Spinal cord (tissue), 10 donors: ENCODE measurements around the gene SEC14L1. TPM values are rescaled to one million over a fixed set of nuclear protein-coding genes. Genes with fewer than 3 reads are reported as not detected.

Source experiments
- DNase-seq, 6 donors: peaks; one replicate each; pipeline versions ENCODE4 v3.0.0 to v3.0.0-alpha.2; 2013 to 2015; ENCODE audit warnings: low spot score in 6 of 6, low read depth in 4 of 6
- H3K27ac ChIP-seq: one replicate; pipeline ENCODE4 v1.5.1; 2013; ENCODE audit warnings: low read depth, low read length, control low read depth
- H3K27me3 ChIP-seq: one replicate; pipeline ENCODE4 v1.6.1; 2013; ENCODE audit warnings: low read length; ENCODE audit not compliant: control insufficient read depth, insufficient read depth
- H3K36me3 ChIP-seq: one replicate; pipeline ENCODE4 v1.6.1; 2013; ENCODE audit warnings: low read length; ENCODE audit not compliant: control insufficient read depth, insufficient read depth
- H3K4me1 ChIP-seq: one replicate; pipeline ENCODE4 v1.6.1; 2013; ENCODE audit warnings: low read length; ENCODE audit not compliant: control insufficient read depth, insufficient read depth
- H3K4me3 ChIP-seq: one replicate; pipeline ENCODE4 v1.5.1; 2013; ENCODE audit warnings: low read depth, low read length, control low read depth
- H3K9me3 ChIP-seq: one replicate; pipeline ENCODE4 v1.6.1; 2013; ENCODE audit warnings: low read length; ENCODE audit not compliant: control insufficient read depth, insufficient read depth
- WGBS: methylation state at CpG from one replicate; pipeline ENCODE4 v1.1.5; 2013; ENCODE audit warnings: missing lambda C conversion rate; ENCODE audit not compliant: insufficient coverage; 5-methylcytosine and 5-hydroxymethylcytosine counted together
- polyA plus RNA-seq, 2 donors: library from polyadenylated mRNA; unstranded; fragments of 120-200 nt; gene quantifications; one replicate each; pipeline ENCODE4 v1.2.1, GENCODE V29; 2013; ENCODE audit not compliant: insufficient read length in 2 of 2
- total RNA-seq, 2 donors: library from RNA; depleted of rRNA in 1 of 2; stranded (reverse); fragments of 120-200 nt in 1 of 2; fragments of >200 nt in 1 of 2; gene quantifications; one replicate each; pipeline versions ENCODE4 v1.2.3 to v1.2.4, GENCODE V29; 2013 to 2014
- donor health status: healthy.

SEC14L1 gene
- total and polyA plus RNA-seq, 4 donors, result 42.2 to 81.9 (median 69.1) TPM

DNA sequence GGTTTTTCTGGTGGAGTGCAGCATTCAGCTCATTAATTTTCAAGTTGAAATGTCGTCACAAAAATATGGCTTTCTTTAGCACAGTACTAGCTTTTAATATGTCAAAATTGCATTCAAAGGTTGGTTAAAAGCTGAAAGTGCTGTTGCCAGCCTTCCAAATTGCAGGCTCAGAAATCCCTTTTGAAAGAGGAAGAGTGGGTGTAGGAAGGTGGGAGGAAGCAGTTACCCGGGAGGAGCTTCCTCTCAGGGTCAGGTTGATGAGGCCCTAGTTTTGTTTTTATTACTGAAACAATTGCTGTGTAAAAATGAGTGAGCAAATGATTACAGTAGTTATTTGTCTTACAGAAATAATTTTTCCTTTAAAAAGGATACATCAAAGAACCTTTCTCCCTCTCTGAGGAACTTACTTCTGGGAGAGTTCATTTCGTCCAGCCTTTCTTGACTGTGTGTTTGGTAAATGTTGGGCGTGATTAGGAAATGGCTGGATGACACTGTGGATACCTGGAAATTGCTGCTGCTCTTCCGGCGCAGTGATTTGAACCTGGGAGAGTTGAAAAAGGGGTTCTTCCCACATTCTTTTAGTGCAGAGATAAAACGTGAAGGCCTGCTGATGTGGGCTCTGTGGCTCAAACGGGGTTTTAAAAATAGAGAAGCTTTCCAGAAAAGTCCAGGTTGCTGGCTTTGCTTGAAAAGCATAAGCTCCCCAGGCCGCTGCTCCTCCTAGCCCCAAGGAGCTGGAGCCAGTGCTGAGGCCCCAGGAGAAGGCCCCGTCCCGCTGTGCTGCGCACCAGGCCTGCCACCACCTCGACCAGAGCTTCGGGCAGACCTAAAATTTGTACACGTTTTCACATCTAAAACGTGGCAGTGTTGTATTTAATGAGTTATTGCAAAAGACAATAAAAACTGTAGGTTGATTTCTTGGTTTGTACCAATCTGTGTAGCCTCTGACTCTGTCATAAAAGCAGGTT, 41.7 kb downstream of the SEC14L1 start:
- no peak overlapping the region for H3K27ac ChIP-seq
- no peak overlapping the region for H3K4me3 ChIP-seq
- H3K9me3 ChIP-seq, result no peaks in the 10 kb centered on the region
- H3K27me3 ChIP-seq, result no peaks in the 10 kb centered on the region
- peaks cover 14% of the 10 kb centered on the region for H3K4me1 ChIP-seq
- peaks cover 3% of the 10 kb centered on the region for H3K36me3 ChIP-seq
- WGBS, result 76% methylated on average over 8 of the region's 16 CpGs
- no peak for DNase-seq

DNA sequence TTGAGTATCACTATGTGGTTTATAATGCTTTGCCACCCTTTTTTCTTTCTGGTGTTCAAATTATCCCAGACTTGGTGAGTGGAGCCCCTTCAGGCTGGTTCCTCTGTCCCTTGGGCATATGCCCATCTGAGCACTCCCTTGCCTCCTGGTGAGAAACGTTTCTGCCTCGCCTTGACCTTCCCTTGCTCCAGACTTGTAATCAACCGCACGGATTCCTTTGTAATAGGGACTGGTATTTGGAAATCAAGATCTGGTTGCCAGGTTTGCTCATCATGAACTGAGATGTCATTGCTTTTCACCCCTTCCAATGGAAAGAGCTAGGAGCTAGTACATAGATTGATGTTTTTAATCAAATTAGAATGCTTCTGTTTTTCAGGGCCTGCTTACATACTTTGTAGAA, 43.7 kb downstream of the SEC14L1 start:
- H3K4me1 ChIP-seq, result peaks cover 10% of the 10 kb centered on the region
- no peak overlapping the region for H3K4me3 ChIP-seq
- no peak for DNase-seq
- no peaks in the 10 kb centered on the region for H3K27me3 ChIP-seq
- no CpG with 5 or more reads among the region's 4 CpGs for WGBS
- no peaks in the 10 kb centered on the region for H3K36me3 ChIP-seq
- no peak overlapping the region for H3K27ac ChIP-seq
- no peaks in the 10 kb centered on the region for H3K9me3 ChIP-seq

DNA sequence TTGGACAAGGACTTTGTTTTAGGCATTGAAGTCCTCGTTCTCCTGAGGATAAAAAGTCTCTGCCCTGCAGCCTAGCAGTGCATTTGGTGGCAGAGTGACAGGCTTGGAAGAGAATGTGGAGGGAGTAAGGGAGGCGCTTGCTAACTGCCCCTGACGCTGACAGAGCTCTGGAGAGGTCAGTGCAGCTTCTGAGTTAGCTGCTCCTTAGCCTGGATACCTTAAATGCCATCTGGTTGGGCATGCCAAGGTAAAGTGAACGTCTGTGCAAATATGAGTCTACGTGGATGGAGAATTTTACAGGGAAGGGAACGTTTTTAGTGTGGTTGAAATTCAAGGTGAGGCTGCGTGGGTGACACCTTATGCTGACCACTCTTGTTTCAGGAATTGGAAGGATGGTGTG, 44.4 kb downstream of the SEC14L1 start:
- DNase-seq, result no peak
- H3K4me3 ChIP-seq, result no peak overlapping the region
- H3K27me3 ChIP-seq, result no peaks in the 10 kb centered on the region
- no peaks in the 10 kb centered on the region for H3K36me3 ChIP-seq
- H3K4me1 ChIP-seq, result peaks cover 10% of the 10 kb centered on the region
- H3K9me3 ChIP-seq, result no peaks in the 10 kb centered on the region
- no peak overlapping the region for H3K27ac ChIP-seq
- 57% methylated on average over 6 of the region's 7 CpGs for WGBS

DNA sequence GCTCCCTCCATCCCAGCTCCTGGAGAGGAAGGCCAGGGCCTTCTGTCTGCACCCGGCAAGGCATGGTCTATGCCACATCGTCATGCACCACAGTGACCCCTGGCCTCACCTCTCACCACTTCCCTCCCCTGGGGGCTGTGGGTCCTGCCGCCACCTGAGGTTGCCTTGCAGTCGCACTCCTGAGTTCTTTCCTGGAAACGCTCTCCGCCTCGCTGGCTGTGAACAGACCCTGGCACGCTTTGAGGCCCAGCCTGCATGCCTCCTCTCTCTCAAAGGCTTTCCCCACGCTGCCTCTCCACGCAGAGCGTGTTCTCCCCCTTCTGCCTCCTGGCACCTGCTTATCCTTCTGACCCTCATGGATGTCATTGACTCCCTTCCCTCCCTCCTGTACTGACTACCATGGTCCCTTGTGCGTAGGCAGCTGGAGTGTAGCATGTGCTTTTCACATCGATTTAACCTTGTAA, 45.4 kb downstream of the SEC14L1 start:
- WGBS, result 51% methylated on average over 12 of the region's 13 CpGs
- H3K9me3 ChIP-seq, result no peaks in the 10 kb centered on the region
- peaks cover 4% of the 10 kb centered on the region for H3K36me3 ChIP-seq
- H3K27me3 ChIP-seq, result no peaks in the 10 kb centered on the region
- peaks cover 10% of the 10 kb centered on the region for H3K4me1 ChIP-seq
- H3K27ac ChIP-seq, result peak overlapping the region; percentile 8
- no peak for DNase-seq
- H3K4me3 ChIP-seq, result no peak overlapping the region

DNA sequence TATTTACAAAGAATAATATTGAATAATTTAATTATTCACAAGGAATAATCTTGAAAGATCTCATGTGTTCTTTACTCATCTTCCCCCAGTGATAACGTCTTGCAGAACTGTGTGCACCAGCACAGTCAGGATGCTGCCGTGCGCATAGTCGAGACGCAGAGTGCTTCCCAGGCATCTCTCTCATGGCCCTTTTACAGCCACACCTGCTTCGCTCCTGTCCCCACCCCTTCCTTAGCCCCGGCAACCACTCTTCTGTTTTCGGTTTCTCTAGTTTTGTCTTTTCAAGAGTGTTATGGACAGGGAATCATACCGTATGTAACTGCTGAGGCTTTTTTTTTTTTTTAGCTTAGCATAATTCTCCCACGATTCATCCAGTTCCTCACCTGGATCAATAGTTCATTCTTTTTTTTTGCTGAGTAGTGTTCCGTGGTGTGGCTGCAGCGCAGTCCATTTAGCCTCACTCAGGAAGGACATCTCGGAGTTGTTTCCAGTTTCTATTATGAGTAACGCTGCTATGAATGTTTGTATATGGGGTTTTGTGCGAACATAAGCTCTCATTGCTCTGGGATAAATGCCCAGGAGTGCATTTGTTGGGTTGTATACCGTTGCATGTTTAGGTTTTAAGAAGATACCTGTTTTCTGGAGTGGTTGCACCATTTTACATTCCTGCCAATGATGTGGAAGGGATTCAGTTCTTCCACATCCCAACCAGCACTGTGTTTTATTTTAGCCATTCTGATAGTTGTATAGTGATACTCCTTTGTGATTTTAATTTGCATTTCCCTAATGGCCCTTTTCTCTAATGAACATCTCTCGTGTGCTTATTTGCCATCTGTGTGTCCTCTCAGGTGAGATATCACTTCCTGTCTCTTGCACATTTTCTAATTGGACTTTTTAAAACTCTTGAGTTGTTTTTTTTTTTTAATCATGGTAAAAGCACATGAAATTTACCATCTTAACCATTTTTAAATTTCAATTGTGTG, 47.6 kb downstream of the SEC14L1 start:
- H3K27ac ChIP-seq, result no peak overlapping the region
- WGBS, result 84% methylated on average over 10 of the region's 17 CpGs

DNA sequence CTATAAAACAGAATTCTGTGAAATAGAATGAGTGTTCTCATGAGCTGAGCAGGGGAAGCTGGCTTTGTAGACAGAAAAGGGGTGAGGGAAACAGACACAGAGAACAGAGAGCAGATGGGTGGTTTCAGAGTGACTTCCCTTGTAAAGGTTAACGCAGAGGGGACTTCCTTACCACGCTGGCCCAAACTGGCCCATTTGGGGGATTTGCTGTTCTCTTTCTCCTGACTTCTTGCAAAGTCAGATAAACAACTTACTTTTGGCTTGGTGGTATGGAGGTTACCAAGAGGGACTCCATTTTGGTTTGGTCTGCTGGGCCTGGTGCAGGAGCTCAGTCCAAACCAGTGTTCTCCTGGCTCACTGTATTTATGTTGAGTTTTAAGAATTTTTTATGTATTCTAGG, 48.4 kb downstream of the SEC14L1 start:
- H3K36me3 ChIP-seq, result peaks cover 24% of the 10 kb centered on the region
- WGBS, result 100% methylated on average over 2 of the region's 2 CpGs
- DNase-seq, result no peak
- H3K4me3 ChIP-seq, result no peak overlapping the region
- H3K4me1 ChIP-seq, result peaks cover 10% of the 10 kb centered on the region
- H3K27ac ChIP-seq, result no peak overlapping the region
- H3K27me3 ChIP-seq, result no peaks in the 10 kb centered on the region
- no peaks in the 10 kb centered on the region for H3K9me3 ChIP-seq

More for the DNA sequence above, 47.6 kb downstream of the SEC14L1 start:
- Histone ChIP-seq H3K4me1 (peaks cover 10% of the 10 kb centered on the region), H3K4me3 (no peak overlapping the region), H3K36me3 (peaks cover 19% of the 10 kb centered on the region), H3K27me3 (no peaks in the 10 kb centered on the region), H3K9me3 (no peaks in the 10 kb centered on the region)
- no peak for DNase-seq

DNA sequence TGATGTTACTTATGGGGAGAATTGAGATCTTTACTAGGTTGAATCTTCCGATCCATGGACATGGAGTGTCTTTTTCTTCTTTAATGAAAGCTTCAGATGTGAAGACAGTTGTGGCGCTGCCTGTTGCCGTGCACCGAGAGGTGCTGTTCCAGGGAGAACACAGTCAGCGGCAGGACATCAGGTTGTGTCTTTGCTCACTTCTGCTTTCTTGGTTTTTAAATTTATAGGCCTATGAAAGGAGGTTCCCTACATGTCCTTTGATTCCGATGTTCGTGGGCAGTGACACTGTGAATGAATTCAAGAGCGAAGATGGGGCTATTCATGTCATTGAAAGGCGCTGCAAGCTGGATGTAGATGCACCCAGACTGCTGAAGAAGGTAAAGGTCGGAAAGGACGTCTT, 49.8 kb downstream of the SEC14L1 start:
- H3K4me1 ChIP-seq, result peaks cover 6% of the 10 kb centered on the region
- H3K9me3 ChIP-seq, result no peaks in the 10 kb centered on the region
- H3K36me3 ChIP-seq, result peaks cover 38% of the 10 kb centered on the region
- no peaks in the 10 kb centered on the region for H3K27me3 ChIP-seq
- no peak overlapping the region for H3K4me3 ChIP-seq
- WGBS, result 55% methylated on average over 11 of the region's 11 CpGs
- no peak overlapping the region for H3K27ac ChIP-seq
- no peak for DNase-seq

DNA sequence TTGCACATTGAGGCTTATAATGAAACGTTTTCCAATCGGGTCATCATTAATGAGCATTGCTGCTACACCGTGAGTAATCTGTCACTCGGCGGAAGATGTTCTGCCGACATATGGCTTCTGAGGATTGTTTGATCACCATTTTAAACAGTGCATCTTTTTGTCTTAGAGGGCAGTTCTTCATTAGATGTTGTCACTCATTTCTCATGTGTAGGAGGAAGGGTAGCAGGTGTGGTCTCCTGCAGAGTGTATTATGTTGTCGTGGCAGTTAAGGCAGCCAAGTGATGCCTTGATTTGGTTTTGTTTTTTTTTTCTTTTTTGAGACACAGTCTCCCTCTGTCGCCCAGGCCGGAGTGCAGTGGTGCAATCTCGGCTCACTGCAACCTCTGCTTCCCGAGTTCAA, 50.5 kb downstream of the SEC14L1 start:
- Histone ChIP-seq H3K27ac (no peak overlapping the region), H3K9me3 (no peaks in the 10 kb centered on the region), H3K4me1 (peaks cover 2% of the 10 kb centered on the region), H3K36me3 (peaks cover 43% of the 10 kb centered on the region), H3K4me3 (no peak overlapping the region), H3K27me3 (no peaks in the 10 kb centered on the region)
- peak in 1 of 6 donors; percentile 39 for DNase-seq
- WGBS, result 72% methylated on average over 10 of the region's 11 CpGs

DNA sequence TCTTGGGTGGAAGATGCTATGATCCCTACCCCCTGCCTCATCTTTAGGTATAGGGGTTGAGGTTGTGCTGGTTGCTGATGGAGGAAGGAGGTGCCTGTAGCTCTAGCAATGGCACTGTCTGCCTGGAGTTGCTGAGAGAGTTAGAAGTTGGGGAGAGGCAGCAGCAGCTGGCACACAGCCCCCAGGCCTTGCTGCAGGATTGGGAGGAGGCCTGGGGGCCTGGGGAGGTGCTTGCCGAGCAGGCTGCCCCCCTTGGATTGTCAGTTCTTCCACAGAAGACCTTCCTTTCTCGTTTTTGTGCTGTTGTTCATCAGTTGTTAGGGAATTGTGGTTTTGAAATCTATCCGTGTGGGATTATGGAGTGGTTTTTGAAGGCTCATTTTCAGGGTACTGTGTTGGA, 52.9 kb downstream of the SEC14L1 start:
- no peak overlapping the region for H3K4me3 ChIP-seq
- 57% methylated on average over 1 of the region's 3 CpGs for WGBS
- H3K4me1 ChIP-seq, result no peaks in the 10 kb centered on the region
- H3K27me3 ChIP-seq, result no peaks in the 10 kb centered on the region
- peaks cover 56% of the 10 kb centered on the region for H3K36me3 ChIP-seq
- no peak for DNase-seq
- no peak overlapping the region for H3K27ac ChIP-seq
- no peaks in the 10 kb centered on the region for H3K9me3 ChIP-seq
